Measurements from ENCODE around the gene CKAP2. TPM values are rescaled to one million over a fixed set of nuclear protein-coding genes. Genes with fewer than 3 reads are reported as not detected.
"Not testable (repeated sequence)": the region's sequence is repeated elsewhere in the genome, so short reads cannot be mapped to it uniquely, and the experiment has no call there.

CKAP2 gene
- total RNA-seq, 4 donors from 2014 or later, result 0.26 to 35.9 (median 11.2) TPM

DNA sequence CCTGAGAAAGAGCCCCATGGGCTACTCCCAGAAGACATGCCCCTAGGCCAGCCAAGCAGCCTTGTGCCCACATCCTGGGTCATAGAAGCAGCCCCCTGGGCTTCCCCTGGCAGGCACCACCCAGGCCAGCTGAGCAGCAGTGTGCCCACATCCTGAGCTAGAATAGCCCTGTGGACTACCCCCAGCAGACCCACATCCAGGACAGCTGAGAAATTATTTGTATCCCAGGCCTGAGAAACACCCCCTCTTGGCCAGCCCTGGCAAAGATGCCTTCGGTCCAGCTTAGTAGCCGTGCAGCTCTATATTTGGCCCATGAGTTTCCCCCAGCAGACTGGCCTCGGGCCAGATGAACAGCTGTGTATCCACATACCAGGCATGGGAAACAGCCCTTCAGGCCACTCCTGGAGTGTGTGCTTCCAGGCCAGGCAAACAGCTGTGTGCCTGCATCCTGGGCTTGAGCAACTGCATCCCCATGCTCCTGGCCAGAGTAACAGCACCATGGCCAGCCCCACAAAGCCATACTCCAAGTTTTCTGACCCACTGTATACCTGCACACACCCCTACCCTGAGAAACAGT is 55.0 kb downstream of the CKAP2 start:
- H3K27ac ChIP-seq; H3K9me3 ChIP-seq; H3K4me1 ChIP-seq; DNase-seq; H3K4me3 ChIP-seq; H3K36me3 ChIP-seq; H3K27me3 ChIP-seq; intact Hi-C loops (cut with DNase I; ENCODE audit: low total_unique reads): not testable (repeated sequence)

DNA sequence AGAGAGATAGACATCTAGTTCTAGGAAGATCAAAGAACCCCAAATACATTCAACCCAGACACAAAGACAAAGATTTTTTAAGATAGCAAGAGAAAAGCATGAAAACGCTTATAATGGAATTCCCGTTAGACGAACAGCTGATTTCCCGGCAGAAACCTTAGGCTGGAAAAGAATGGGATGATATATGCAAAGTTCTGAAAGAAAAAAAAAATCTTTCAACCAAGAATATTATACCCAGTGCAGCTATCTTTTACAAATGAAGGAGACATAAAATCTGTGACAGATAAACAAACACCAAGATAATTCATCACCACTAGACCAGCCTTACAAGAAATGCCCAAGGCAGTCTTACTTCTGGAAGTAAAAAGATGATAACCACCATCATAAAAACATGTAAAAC is 56.3 kb downstream of the CKAP2 start:
- H3K4me3 ChIP-seq; DNase-seq; H3K4me1 ChIP-seq; H3K9me3 ChIP-seq; H3K27ac ChIP-seq; H3K36me3 ChIP-seq; intact Hi-C loops (cut with DNase I; ENCODE audit: low total_unique reads); H3K27me3 ChIP-seq: not testable (repeated sequence)

GRCh38 chr13:52513957-52514596 is 58.8 kb downstream of the CKAP2 start:
- H3K4me3 ChIP-seq; H3K27me3 ChIP-seq; H3K4me1 ChIP-seq; H3K36me3 ChIP-seq; H3K9me3 ChIP-seq; H3K27ac ChIP-seq; intact Hi-C loops (cut with DNase I; ENCODE audit: low total_unique reads); DNase-seq: not testable (repeated sequence)

DNA sequence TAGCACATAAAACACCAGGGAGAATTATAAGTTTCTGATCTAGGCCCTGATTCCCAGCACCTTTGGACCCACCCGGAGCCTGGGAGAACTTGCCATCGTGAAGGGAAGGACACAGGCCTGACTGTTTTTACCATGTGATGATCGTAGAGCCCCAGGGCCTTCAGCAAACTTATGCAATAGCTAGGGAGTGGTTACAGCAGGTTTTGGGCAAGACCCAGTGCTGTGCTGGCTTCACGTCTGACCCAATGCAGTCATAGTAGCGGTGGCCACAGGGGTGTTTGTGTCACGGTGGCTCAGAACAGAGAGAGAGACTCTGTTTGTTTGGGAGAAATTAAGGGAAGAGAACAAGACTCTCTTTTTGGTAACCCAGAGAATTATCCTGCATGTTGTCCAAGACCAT is 68.0 kb downstream of the CKAP2 start:
- H3K9me3 ChIP-seq; H3K27me3 ChIP-seq; H3K27ac ChIP-seq; H3K4me1 ChIP-seq; intact Hi-C loops (cut with DNase I; ENCODE audit: low total_unique reads); H3K36me3 ChIP-seq; H3K4me3 ChIP-seq; DNase-seq: not testable (repeated sequence)

Other genes starting within 250 kb of the CKAP2 start
- 10 to 100 TPM in 3 of 4 donors, 1 to 10 TPM in 1; 5.3 to 31.2 (median 20.1) TPM for gene THSD1, start 49.3 kb upstream of the CKAP2 start, total RNA-seq
- gene VPS36, start 4.8 kb upstream of the CKAP2 start, total RNA-seq, result 10 to 100 TPM; 28.9 to 99.3 (median 77.6) TPM
- 10 to 100 TPM in 1 of 4 donors, 1 to 10 TPM in 2, under 1 TPM in 1; 0.51 to 12.9 (median 7.4) TPM for gene HNRNPA1L2, start 187.0 kb downstream of the CKAP2 start, total RNA-seq
- 100 to 1,000 TPM in 1 of 4 donors, 10 to 100 TPM in 3; 20.9 to 102 (median 60.5) TPM for gene SUGT1, start 197.4 kb downstream of the CKAP2 start, total RNA-seq